Lung microvascular endothelial cell (primary cell): Measurements from ENCODE around the gene WNT7A. TPM values are rescaled to one million over a fixed set of nuclear protein-coding genes. Genes with fewer than 3 reads are reported as not detected.
A peak's percentile ranks its signal among the peaks of the same experiment; 100 is the strongest.

ENCODE experiments used
- DNase-seq, 2 donors: peaks; one replicate each; pipeline versions ENCODE4 v3.0.0 to v3.0.0-alpha.2; 2010; ENCODE audit warnings: low read depth in 2 of 2
- total RNA-seq: library from RNA; depleted of rRNA; stranded (reverse); fragments of >200 nt; gene quantifications from 2 replicates; pipeline ENCODE4 v1.2.1, GENCODE V29; 2014

Gene WNT7A
- total RNA-seq, 1 donor from 2014 or later = not detected

GRCh38 chr3:13885704-13886010, 5.8 kb upstream of the WNT7A start:
- DNase-seq = no peak

- DNase-seq = peak; percentile 14 to 62
Measured at GRCh38 chr3:13884851-13885703, 5.2 kb upstream of the WNT7A start.

GRCh38 chr3:13883681-13884080, 3.8 kb upstream of the WNT7A start:
- no peak for DNase-seq

- DNase-seq = no peak
Measured at GRCh38 chr3:13882876-13883275, 3.0 kb upstream of the WNT7A start.

GRCh38 chr3:13881536-13882410, 1.9 kb upstream of the WNT7A start:
- DNase-seq = no peak

GRCh38 chr3:13880811-13881156, 913 bp upstream of the WNT7A start:
- no peak for DNase-seq

- DNase-seq = no peak
Measured at GRCh38 chr3:13879102-13879945, 547 bp downstream of the WNT7A start.

- DNase-seq = no peak
Measured at GRCh38 chr3:13878281-13879101, 1.4 kb downstream of the WNT7A start.

GRCh38 chr3:13877911-13878280, 2.0 kb downstream of the WNT7A start:
- no peak for DNase-seq

- DNase-seq = no peak
Measured at GRCh38 chr3:13876451-13877100, 3.3 kb downstream of the WNT7A start.

- DNase-seq = no peak
Measured at GRCh38 chr3:13874891-13875290, 5.0 kb downstream of the WNT7A start.

- no peak for DNase-seq
Measured at GRCh38 chr3:13873818-13874217, 6.1 kb downstream of the WNT7A start.

GRCh38 chr3:13872451-13872850, 7.4 kb downstream of the WNT7A start:
- DNase-seq = no peak

GRCh38 chr3:13871791-13872190, 8.1 kb downstream of the WNT7A start:
- DNase-seq = no peak

GRCh38 chr3:13870902-13871301, 9.0 kb downstream of the WNT7A start:
- no peak for DNase-seq

- DNase-seq = no peak
Measured at GRCh38 chr3:13869761-13870343, 10.0 kb downstream of the WNT7A start.

- no peak for DNase-seq
Measured at GRCh38 chr3:13868844-13869724, 10.8 kb downstream of the WNT7A start.

- peak in 1 of 2 donors; percentile 23 for DNase-seq
Measured at GRCh38 chr3:13867732-13868131, 12.1 kb downstream of the WNT7A start.
